Renal cortical epithelial cell (primary cell): Measurements from ENCODE around the gene PCSK1. TPM values are rescaled to one million over a fixed set of nuclear protein-coding genes. Genes with fewer than 3 reads are reported as not detected.
"Not testable (repeated sequence)": the region's sequence is repeated elsewhere in the genome, so short reads cannot be mapped to it uniquely, and the experiment has no call there.

ENCODE experiments used
- DNase-seq: peaks from one replicate; pipeline ENCODE4 v3.0.0-alpha.2; 2011; ENCODE audit warnings: low read depth
- total RNA-seq: library from RNA; depleted of rRNA; stranded (reverse); fragments of >200 nt; gene quantifications from 2 replicates; pipeline ENCODE4 v1.2.3, GENCODE V29; 2014

PCSK1 gene
- total RNA-seq, 1 donor from 2014 or later = not detected

GRCh38 chr5:96372726-96373380 is 60.2 kb downstream of the PCSK1 start:
- DNase-seq = no peak

- no peak for DNase-seq
Measured at GRCh38 chr5:96370976-96371375, 62.1 kb downstream of the PCSK1 start.

GRCh38 chr5:96367337-96367736 is 65.7 kb downstream of the PCSK1 start:
- not testable (repeated sequence) for DNase-seq

GRCh38 chr5:96354237-96354636 is 78.8 kb downstream of the PCSK1 start:
- DNase-seq = no peak

- no peak for DNase-seq
Measured at GRCh38 chr5:96353220-96353619, 79.8 kb downstream of the PCSK1 start.

- no peak for DNase-seq
Measured at GRCh38 chr5:96350678-96351077, 82.4 kb downstream of the PCSK1 start.

GRCh38 chr5:96348536-96348935 is 84.5 kb downstream of the PCSK1 start:
- no peak for DNase-seq

GRCh38 chr5:96347502-96348292 is 85.4 kb downstream of the PCSK1 start:
- DNase-seq = no peak

GRCh38 chr5:96344678-96345577 is 88.1 kb downstream of the PCSK1 start:
- DNase-seq = peak; percentile 79

- no peak for DNase-seq
Measured at GRCh38 chr5:96343094-96343493, 90.0 kb downstream of the PCSK1 start.

GRCh38 chr5:96342581-96342980 is 90.5 kb downstream of the PCSK1 start:
- peak; percentile 90 for DNase-seq

Other genes with a start within 250 kb of the PCSK1 start
- 183 and 341 TPM in 2 replicates for gene CAST, start 229.1 kb upstream of the PCSK1 start, total RNA-seq